Neural cell (in vitro differentiated cells): Measurements from ENCODE around the gene ADGRD1.

ENCODE experiments used
- CTCF ChIP-seq: fragments of 450-650 bp; IDR thresholded peaks from 2 replicates; pipeline ENCODE4 v1.5.1; 2014; ENCODE audit warnings: antibody characterized with exemption, mild to moderate bottlenecking, moderate library complexity; ENCODE audit not compliant: poor library complexity, severe bottlenecking
- EP300 ChIP-seq: fragments of 450-650 bp; conservative IDR thresholded peaks from 2 replicates; pipeline ENCODE4 v1.6.1; 2014; ENCODE audit warnings: antibody characterized with exemption, mild to moderate bottlenecking, moderate library complexity; ENCODE audit not compliant: poor library complexity, severe bottlenecking
- EZH2 ChIP-seq: fragments of 200-600, 300-800 bp; shearing (Covaris generic), sonication (generic); IDR thresholded peaks from 2 replicates; pipeline ENCODE4 v1.6.1; 2014; ENCODE audit warnings: antibody characterized with exemption, low read length, borderline replicate concordance, mild to moderate bottlenecking; ENCODE audit not compliant: insufficient read depth, poor library complexity, severe bottlenecking
- POLR2AphosphoS5 ChIP-seq: IDR thresholded peaks from 2 replicates; pipeline ENCODE4 v1.6.1; 2012
- RAD21 ChIP-seq: fragments of 450-650 bp; conservative IDR thresholded peaks from 2 replicates; pipeline ENCODE4 v1.6.1; 2014; ENCODE audit warnings: antibody characterized with exemption, mild to moderate bottlenecking, moderate library complexity
- REST ChIP-seq: IDR thresholded peaks from 2 replicates; pipeline ENCODE4 v1.6.1; 2012; ENCODE audit warnings: borderline replicate concordance
- SMC3 ChIP-seq: fragments of 450-650 bp; conservative IDR thresholded peaks from 2 replicates; pipeline ENCODE4 v1.6.1; 2014; ENCODE audit warnings: antibody characterized with exemption, mild to moderate bottlenecking, moderate library complexity; ENCODE audit not compliant: poor library complexity
- TAF1 ChIP-seq: IDR thresholded peaks from 2 replicates; pipeline ENCODE4 v1.6.1; 2012; ENCODE audit warnings: low read depth

- no peak for TF ChIP-seq RAD21
- no peak for TF ChIP-seq EP300
- TF ChIP-seq CTCF: no peak
- TF ChIP-seq EZH2: no peak
- no peak for TF ChIP-seq SMC3
- no peak for TF ChIP-seq TAF1
- TF ChIP-seq POLR2AphosphoS5: no peak
- no peak for TF ChIP-seq REST
Measured at GRCh38 chr12:131008913-131009270, 55.2 kb downstream of the ADGRD1 start.
